ENCODE results near the gene COL12A1.

COL12A1 gene

GRCh38 chr6:75234126-75234865, 28.4 kb upstream of the COL12A1 start:
- no peak overlapping the region for H2BK12ac ChIP-seq (ENCODE audit: low read length in 2 of 2)
- H2BK15ac ChIP-seq (ENCODE audit: low read depth, poor library complexity, severe bottlenecking) = no peak overlapping the region
- H3K27me3 ChIP-seq (ENCODE audit: control insufficient read depth in 1 of 2, insufficient read depth in 1 of 2, low read length in 2 of 2) = no peaks in the 10 kb centered on the region
- no peak overlapping the region for H2BK5ac ChIP-seq (ENCODE audit: low read depth, low read length, poor library complexity, severe bottlenecking)
- H4K8ac ChIP-seq (ENCODE audit: low read length) = no peak overlapping the region
- no peak overlapping the region for H4K91ac ChIP-seq (ENCODE audit: low read length)
- H2BK120ac ChIP-seq (ENCODE audit: low read depth, low read length) = no peak overlapping the region
- H3K18ac ChIP-seq (ENCODE audit: low read depth in 1 of 2, low read length in 2 of 2) = no peak overlapping the region
- H3K79me1 ChIP-seq (replicated peaks; ENCODE audit: low read length, poor library complexity, severe bottlenecking) = peaks cover 3% of the 10 kb centered on the region
- H3K4me3 ChIP-seq (ENCODE audit: insufficient read depth in 1 of 2, low read depth in 1 of 2, low read length in 2 of 2) = no peak overlapping the region
- H2AFZ ChIP-seq (ENCODE audit: low read depth, low read length) = no peak overlapping the region
- H3K36me3 ChIP-seq (ENCODE audit: control insufficient read depth in 1 of 2, insufficient read depth in 2 of 2, low read depth in 1 of 2, low read length in 2 of 2) = peaks cover 7 to 27% of the 10 kb centered on the region in 2 experiments
- no peak overlapping the region for H2AK5ac ChIP-seq (ENCODE audit: low read length, severe bottlenecking)
- no peak overlapping the region for H3K4ac ChIP-seq (ENCODE audit: low read depth in 1 of 2, low read length in 2 of 2)
- H3K23ac ChIP-seq (ENCODE audit: low read length in 2 of 2) = no peak overlapping the region
- no peaks in the 10 kb centered on the region for H3K9me3 ChIP-seq (ENCODE audit: control insufficient read depth, low read length)
- H3K9ac ChIP-seq (ENCODE audit: low read length) = peak overlapping the region; percentile 0
- H3K4me2 ChIP-seq (ENCODE audit: low read length, poor library complexity, severe bottlenecking) = no peak overlapping the region
- no peak for DNase-seq
- H3K14ac ChIP-seq (ENCODE audit: low read length in 2 of 2) = no peak overlapping the region
- 96% methylated on average over 3 of the region's 3 CpGs for WGBS
- H3K4me1 ChIP-seq (ENCODE audit: control insufficient read depth, insufficient read depth, low read depth, low read length) = peaks cover 1% of the 10 kb centered on the region
- no peak overlapping the region for H3K27ac ChIP-seq (ENCODE audit: low read length, poor library complexity, severe bottlenecking)

- no peak overlapping the region for H3K14ac ChIP-seq (ENCODE audit: low read length in 2 of 2)
These were observed 27.3 kb upstream of the COL12A1 start for GRCh38 chr6:75233092-75233615.

GRCh38 chr6:75230484-75231325, 24.9 kb upstream of the COL12A1 start:
- Histone ChIP-seq H3K4me1 (ENCODE audit: control insufficient read depth, insufficient read depth, low read depth, low read length) (no peaks in the 10 kb centered on the region), H2BK120ac (ENCODE audit: low read depth, low read length) (no peak overlapping the region), H3K4me3 (ENCODE audit: insufficient read depth in 1 of 2, low read depth in 1 of 2, low read length in 2 of 2) (no peak overlapping the region), H4K91ac (ENCODE audit: low read length) (no peak overlapping the region), H2BK15ac (ENCODE audit: low read depth, poor library complexity, severe bottlenecking) (no peak overlapping the region), H3K14ac (ENCODE audit: low read length in 2 of 2) (no peak overlapping the region), H3K36me3 (ENCODE audit: control insufficient read depth in 1 of 2, insufficient read depth in 2 of 2, low read depth in 1 of 2, low read length in 2 of 2) (no peaks in the 10 kb centered on the region), H3K23ac (ENCODE audit: low read length in 2 of 2) (no peak overlapping the region), H2BK12ac (ENCODE audit: low read length in 2 of 2) (no peak overlapping the region), H2AK5ac (ENCODE audit: low read length, severe bottlenecking) (no peak overlapping the region), H3K18ac (ENCODE audit: low read depth in 1 of 2, low read length in 2 of 2) (no peak overlapping the region), H3K4me2 (ENCODE audit: low read length, poor library complexity, severe bottlenecking) (peak overlapping the region; percentile 21), H3K27ac (ENCODE audit: low read length, poor library complexity, severe bottlenecking) (no peak overlapping the region), H3K4ac (ENCODE audit: low read depth in 1 of 2, low read length in 2 of 2) (no peak overlapping the region), H3K9me3 (ENCODE audit: control insufficient read depth, low read length) (no peaks in the 10 kb centered on the region), H3K79me1 (replicated peaks; ENCODE audit: low read length, poor library complexity, severe bottlenecking) (no peaks in the 10 kb centered on the region), H2BK5ac (ENCODE audit: low read depth, low read length, poor library complexity, severe bottlenecking) (no peak overlapping the region), H4K8ac (ENCODE audit: low read length) (no peak overlapping the region), H3K27me3 (ENCODE audit: control insufficient read depth in 1 of 2, insufficient read depth in 1 of 2, low read length in 2 of 2) (no peaks in the 10 kb centered on the region), H2AFZ (ENCODE audit: low read depth, low read length) (no peak overlapping the region), H3K9ac (ENCODE audit: low read length) (peak overlapping the region; percentile 48)
- peak; percentile 71 for DNase-seq
- WGBS = 61% methylated on average over 8 of the region's 10 CpGs

More at GRCh38 chr6:75233092-75233615, 27.3 kb upstream of the COL12A1 start:
- Histone ChIP-seq H2BK12ac (ENCODE audit: low read length in 2 of 2) (no peak overlapping the region), H3K4me2 (ENCODE audit: low read length, poor library complexity, severe bottlenecking) (no peak overlapping the region), H2AFZ (ENCODE audit: low read depth, low read length) (no peak overlapping the region), H3K4me3 (ENCODE audit: insufficient read depth in 1 of 2, low read depth in 1 of 2, low read length in 2 of 2) (no peak overlapping the region), H3K36me3 (ENCODE audit: control insufficient read depth in 1 of 2, insufficient read depth in 2 of 2, low read depth in 1 of 2, low read length in 2 of 2) (peaks cover 0 to 20% of the 10 kb centered on the region in 2 experiments), H3K27ac (ENCODE audit: low read length, poor library complexity, severe bottlenecking) (no peak overlapping the region), H2BK120ac (ENCODE audit: low read depth, low read length) (no peak overlapping the region), H3K79me1 (replicated peaks; ENCODE audit: low read length, poor library complexity, severe bottlenecking) (no peaks in the 10 kb centered on the region), H3K23ac (ENCODE audit: low read length in 2 of 2) (no peak overlapping the region), H3K4me1 (ENCODE audit: control insufficient read depth, insufficient read depth, low read depth, low read length) (no peaks in the 10 kb centered on the region), H3K18ac (ENCODE audit: low read depth in 1 of 2, low read length in 2 of 2) (no peak overlapping the region), H4K8ac (ENCODE audit: low read length) (no peak overlapping the region), H4K91ac (ENCODE audit: low read length) (no peak overlapping the region), H3K9ac (ENCODE audit: low read length) (no peak overlapping the region), H3K9me3 (ENCODE audit: control insufficient read depth, low read length) (no peaks in the 10 kb centered on the region), H2BK5ac (ENCODE audit: low read depth, low read length, poor library complexity, severe bottlenecking) (no peak overlapping the region), H2BK15ac (ENCODE audit: low read depth, poor library complexity, severe bottlenecking) (no peak overlapping the region), H3K4ac (ENCODE audit: low read depth in 1 of 2, low read length in 2 of 2) (no peak overlapping the region), H2AK5ac (ENCODE audit: low read length, severe bottlenecking) (no peak overlapping the region), H3K27me3 (ENCODE audit: control insufficient read depth in 1 of 2, insufficient read depth in 1 of 2, low read length in 2 of 2) (no peaks in the 10 kb centered on the region)
- 79% methylated on average over 2 of the region's 4 CpGs for WGBS
- no peak for DNase-seq

- Histone ChIP-seq H3K27ac (ENCODE audit: low read length, poor library complexity, severe bottlenecking) (no peak overlapping the region), H3K4me1 (ENCODE audit: control insufficient read depth, insufficient read depth, low read depth, low read length) (peaks cover 3% of the 10 kb centered on the region), H3K14ac (ENCODE audit: low read length in 2 of 2) (no peak overlapping the region), H3K4ac (ENCODE audit: low read depth in 1 of 2, low read length in 2 of 2) (no peak overlapping the region), H2AK5ac (ENCODE audit: low read length, severe bottlenecking) (no peak overlapping the region), H2BK5ac (ENCODE audit: low read depth, low read length, poor library complexity, severe bottlenecking) (no peak overlapping the region), H3K36me3 (ENCODE audit: control insufficient read depth in 1 of 2, insufficient read depth in 2 of 2, low read depth in 1 of 2, low read length in 2 of 2) (no peaks in the 10 kb centered on the region), H4K8ac (ENCODE audit: low read length) (no peak overlapping the region), H3K9me3 (ENCODE audit: control insufficient read depth, low read length) (no peaks in the 10 kb centered on the region), H3K18ac (ENCODE audit: low read depth in 1 of 2, low read length in 2 of 2) (no peak overlapping the region), H3K23ac (ENCODE audit: low read length in 2 of 2) (no peak overlapping the region), H3K27me3 (ENCODE audit: control insufficient read depth in 1 of 2, insufficient read depth in 1 of 2, low read length in 2 of 2) (no peaks in the 10 kb centered on the region), H4K91ac (ENCODE audit: low read length) (no peak overlapping the region), H2BK12ac (ENCODE audit: low read length in 2 of 2) (no peak overlapping the region), H3K79me1 (replicated peaks; ENCODE audit: low read length, poor library complexity, severe bottlenecking) (no peaks in the 10 kb centered on the region), H3K4me3 (ENCODE audit: insufficient read depth in 1 of 2, low read depth in 1 of 2, low read length in 2 of 2) (no peak overlapping the region), H2AFZ (ENCODE audit: low read depth, low read length) (no peak overlapping the region), H2BK15ac (ENCODE audit: low read depth, poor library complexity, severe bottlenecking) (no peak overlapping the region), H2BK120ac (ENCODE audit: low read depth, low read length) (no peak overlapping the region), H3K9ac (ENCODE audit: low read length) (no peak overlapping the region), H3K4me2 (ENCODE audit: low read length, poor library complexity, severe bottlenecking) (no peak overlapping the region)
- 84% methylated on average over 6 of the region's 6 CpGs for WGBS
- no peak for DNase-seq
These were observed 18.6 kb upstream of the COL12A1 start for GRCh38 chr6:75224303-75224926.

All from mesenchymal stem cell (in vitro differentiated cells and primary cell).